OCI-LY7 (cell line): ENCODE measurements around the gene IGF1. TPM values are rescaled to one million over a fixed set of nuclear protein-coding genes. Genes with fewer than 3 reads are reported as not detected.

Experiments used
- BruUV-seq: library from RNA; stranded (reverse); fragments of 400-500 nt; replicated peaks from 2 replicates; lab custom pipeline; 2021; lab: Mats Ljungman, UMichigan
- CTCF ChIA-PET: fragments of 300-600 bp; sonication (Branson Sonifier 250); formaldehyde crosslinking; loops from one replicate; lab custom pipeline; 2022; ENCODE audit warnings: antibody characterized with exemption; ENCODE audit not compliant: unreplicated experiment; lab: Charles Lee
- POLR2A ChIA-PET: fragments of 300-600 bp; sonication (Branson Sonifier 250); formaldehyde crosslinking; loops from one replicate; lab custom pipeline; 2022; ENCODE audit warnings: antibody characterized with exemption; lab: Charles Lee
- DNase-seq: peaks from one replicate; pipeline ENCODE4 v3.0.0-alpha.2; 2015; ENCODE audit warnings: low spot score
- H2AFZ ChIP-seq: fragments of 200-600 bp; sonication (generic), shearing (Covaris generic); 2 replicates; pipeline ENCODE4 v1.6.1; 2014; ENCODE audit warnings: mild to moderate bottlenecking, antibody characterized with exemption, low read length, moderate library complexity
- H3K27ac ChIP-seq: fragments of 200-600 bp; sonication (generic); 2 replicates; pipeline ENCODE4 v1.5.1; 2014; ENCODE audit warnings: mixed run types, low read depth, mild to moderate bottlenecking, moderate library complexity, low read length, inconsistent platforms; ENCODE audit not compliant: poor library complexity, severe bottlenecking
- H3K36me3 ChIP-seq: fragments of 200-600 bp; sonication (generic); 2 replicates; pipeline ENCODE4 v1.6.1; 2014; ENCODE audit warnings: mild to moderate bottlenecking, antibody characterized with exemption, low read length, moderate library complexity, mixed read lengths; ENCODE audit not compliant: insufficient read depth
- H3K4me1 ChIP-seq: fragments of 200-600 bp; sonication (generic); 2 replicates; pipeline ENCODE4 v1.5.1; 2014; ENCODE audit warnings: mild to moderate bottlenecking, low read length; ENCODE audit not compliant: insufficient read depth, poor library complexity, severe bottlenecking
- H3K4me2 ChIP-seq: fragments of 200-600 bp; sonication (generic); 2 replicates; pipeline ENCODE4 v1.6.1; 2014; ENCODE audit warnings: mild to moderate bottlenecking, low read length
- H3K4me3 ChIP-seq: fragments of 200-600 bp; sonication (generic); 2 replicates; pipeline ENCODE4 v1.5.1; 2014; ENCODE audit warnings: mild to moderate bottlenecking, low read depth, low read length; ENCODE audit not compliant: poor library complexity, severe bottlenecking
- H3K79me2 ChIP-seq: fragments of 200-600 bp; sonication (generic); 2 replicates; pipeline ENCODE4 v1.6.1; 2016; ENCODE audit warnings: low read depth, mild to moderate bottlenecking, low read length, moderate library complexity, mixed read lengths; ENCODE audit not compliant: insufficient read depth
- H3K9me2 ChIP-seq: fragments of 200-600 bp; sonication (generic); 2 replicates; pipeline ENCODE4 v1.6.1; 2016; ENCODE audit warnings: mild to moderate bottlenecking, low read length, mixed read lengths; ENCODE audit not compliant: insufficient read depth
- H3K9me3 ChIP-seq: fragments of 200-600 bp; sonication (generic); 2 replicates; pipeline ENCODE4 v1.6.1; 2014; ENCODE audit warnings: mild to moderate bottlenecking, mixed run types, low read length, mixed read lengths
- H4K20me1 ChIP-seq: fragments of 200-600 bp; sonication (generic); 2 replicates; pipeline ENCODE4 v1.6.1; 2014; ENCODE audit warnings: mild to moderate bottlenecking, antibody characterized with exemption, low read length, moderate library complexity, mixed read lengths; ENCODE audit not compliant: insufficient read depth
- EZH2phosphoT487 ChIP-seq: fragments of 200-600 bp; sonication (generic); IDR thresholded peaks from 2 replicates; pipeline ENCODE4 v1.6.1; 2018; ENCODE audit warnings: low read depth, borderline replicate concordance, mild to moderate bottlenecking, mixed run types, antibody characterized with exemption, low read length, moderate library complexity, mixed read lengths
- intact Hi-C: fragments of 100-400 bp; cut with micrococcal nuclease; formaldehyde crosslinking; loops from one replicate; pipeline ENCODE4 v1.10.0; 2022; ENCODE audit not compliant: unreplicated experiment
- total RNA-seq, 2 experiments: library from RNA; depleted of rRNA in 1 of 2; stranded (reverse); fragments of >200 nt in 1 of 2; shearing (Covaris generic) in 1 of 2; gene quantifications; 2 replicates each; pipeline ENCODE4 v1.2.3, GENCODE V29; 2014 to 2022
- TF ChIP-seq, protein P1 (sequence below): fragments of 200-600 bp; sonication (generic); conservative IDR thresholded peaks from 2 replicates; pipeline ENCODE4 v1.5.1; 2014; ENCODE audit warnings: mild to moderate bottlenecking, antibody characterized with exemption, low read length, moderate library complexity, mixed read lengths

The IGF1 gene
- total RNA-seq, 2 experiments from 2014 or later, result not detected

DNA sequence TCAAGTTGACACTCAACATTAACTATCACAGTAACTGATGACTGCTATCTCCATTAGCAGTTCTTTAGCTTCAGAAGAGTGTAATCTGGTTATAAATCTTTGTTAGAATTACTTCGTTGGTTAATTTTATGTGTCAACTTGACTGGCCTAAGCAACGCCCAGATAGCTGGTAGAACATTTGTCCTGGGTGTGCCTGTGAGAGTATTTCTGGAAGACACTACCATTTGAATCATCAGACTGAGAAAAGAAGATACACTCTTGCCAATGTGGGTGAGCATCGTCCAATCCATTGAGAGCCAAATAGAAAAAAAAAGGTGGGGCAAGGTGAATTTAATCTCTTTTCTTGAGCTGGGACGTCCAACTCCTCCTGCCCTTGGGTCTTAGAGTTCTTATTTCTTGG is 129.0 kb downstream of the IGF1 start:
- intact Hi-C loops, result no loop called here
- H3K79me2 ChIP-seq, result no peaks in the 10 kb centered on the region
- H3K4me3 ChIP-seq, result no peak overlapping the region
- H2AFZ ChIP-seq, result no peak overlapping the region
- H3K4me2 ChIP-seq, result no peak overlapping the region
- H4K20me1 ChIP-seq, result no peaks in the 10 kb centered on the region
- no peaks in the 10 kb centered on the region for H3K36me3 ChIP-seq
- H3K27ac ChIP-seq, result no peak overlapping the region
- no peaks in the 10 kb centered on the region for H3K4me1 ChIP-seq
- no peak for TF ChIP-seq EZH2phosphoT487
- TF ChIP-seq, protein P1, sequence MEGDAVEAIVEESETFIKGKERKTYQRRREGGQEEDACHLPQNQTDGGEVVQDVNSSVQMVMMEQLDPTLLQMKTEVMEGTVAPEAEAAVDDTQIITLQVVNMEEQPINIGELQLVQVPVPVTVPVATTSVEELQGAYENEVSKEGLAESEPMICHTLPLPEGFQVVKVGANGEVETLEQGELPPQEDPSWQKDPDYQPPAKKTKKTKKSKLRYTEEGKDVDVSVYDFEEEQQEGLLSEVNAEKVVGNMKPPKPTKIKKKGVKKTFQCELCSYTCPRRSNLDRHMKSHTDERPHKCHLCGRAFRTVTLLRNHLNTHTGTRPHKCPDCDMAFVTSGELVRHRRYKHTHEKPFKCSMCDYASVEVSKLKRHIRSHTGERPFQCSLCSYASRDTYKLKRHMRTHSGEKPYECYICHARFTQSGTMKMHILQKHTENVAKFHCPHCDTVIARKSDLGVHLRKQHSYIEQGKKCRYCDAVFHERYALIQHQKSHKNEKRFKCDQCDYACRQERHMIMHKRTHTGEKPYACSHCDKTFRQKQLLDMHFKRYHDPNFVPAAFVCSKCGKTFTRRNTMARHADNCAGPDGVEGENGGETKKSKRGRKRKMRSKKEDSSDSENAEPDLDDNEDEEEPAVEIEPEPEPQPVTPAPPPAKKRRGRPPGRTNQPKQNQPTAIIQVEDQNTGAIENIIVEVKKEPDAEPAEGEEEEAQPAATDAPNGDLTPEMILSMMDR, result no peak
- DNase-seq, result no peak
- BruUV-seq, result no TSS peak
- CTCF ChIA-PET, result no interaction called here
- POLR2A ChIA-PET, result interaction anchor here (0.6 kb wide), 1 partner anchor 366 kb away, joined by 3 read pairs; no protein-coding TSS in a partner anchor
- H3K9me3 ChIP-seq, result no peaks in the 10 kb centered on the region
- no peaks in the 10 kb centered on the region for H3K9me2 ChIP-seq

DNA sequence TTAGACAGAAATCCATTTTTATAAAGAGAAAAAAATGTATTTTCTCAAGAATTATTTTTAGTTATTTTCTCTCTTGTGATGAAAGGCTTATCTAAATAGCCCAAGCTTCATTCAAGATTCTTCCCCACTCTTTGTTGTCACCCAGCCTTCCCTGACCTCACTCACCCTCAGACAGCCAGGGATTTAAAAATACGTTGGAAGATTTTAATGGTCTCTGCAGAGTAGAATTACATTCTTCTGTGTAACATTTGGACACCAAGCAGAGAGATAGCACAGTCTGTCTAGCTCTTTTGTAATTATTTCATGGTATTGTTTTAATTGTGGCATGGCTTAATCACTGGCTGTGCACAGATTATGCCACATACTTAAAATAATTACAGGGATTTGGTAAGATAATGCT is 130.3 kb downstream of the IGF1 start:
- BruUV-seq, result no TSS peak
- no peak for DNase-seq
- CTCF ChIA-PET, result no interaction called here
- no peak overlapping the region for H2AFZ ChIP-seq
- H3K27ac ChIP-seq, result no peak overlapping the region
- POLR2A ChIA-PET, result no interaction called here
- H3K36me3 ChIP-seq, result no peaks in the 10 kb centered on the region
- no peaks in the 10 kb centered on the region for H4K20me1 ChIP-seq
- no peak overlapping the region for H3K4me2 ChIP-seq
- no peak overlapping the region for H3K4me3 ChIP-seq
- no peaks in the 10 kb centered on the region for H3K9me2 ChIP-seq
- intact Hi-C loops, result no loop called here
- no peaks in the 10 kb centered on the region for H3K79me2 ChIP-seq
- no peak for TF ChIP-seq EZH2phosphoT487
- TF ChIP-seq, protein P1, result no peak
- H3K9me3 ChIP-seq, result no peaks in the 10 kb centered on the region
- H3K4me1 ChIP-seq, result no peaks in the 10 kb centered on the region

DNA sequence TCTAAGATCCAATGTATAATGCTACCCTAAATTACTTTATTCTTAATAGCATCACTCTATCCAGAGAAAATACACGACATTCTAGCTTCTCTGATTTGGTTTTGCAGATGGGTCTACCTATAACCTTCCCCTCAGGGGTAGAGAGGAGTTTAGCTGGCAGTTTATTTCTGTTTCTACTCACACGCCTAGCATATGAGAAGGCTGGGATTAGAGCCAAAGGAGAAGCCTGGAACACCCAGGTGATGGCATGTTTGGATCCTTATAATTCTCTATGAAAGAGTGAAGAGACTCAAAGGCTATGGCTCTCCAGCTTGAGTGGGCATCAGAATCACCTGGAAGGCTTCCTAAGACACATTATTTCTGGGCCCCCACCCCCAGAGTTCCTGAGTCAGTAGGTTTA is 131.3 kb downstream of the IGF1 start:
- CTCF ChIA-PET, result no interaction called here
- no TSS peak for BruUV-seq
- Histone ChIP-seq H2AFZ (no peak overlapping the region), H3K4me1 (no peaks in the 10 kb centered on the region), H3K79me2 (no peaks in the 10 kb centered on the region), H3K36me3 (no peaks in the 10 kb centered on the region), H3K9me2 (no peaks in the 10 kb centered on the region), H3K9me3 (no peaks in the 10 kb centered on the region), H3K27ac (no peak overlapping the region), H3K4me2 (no peak overlapping the region), H3K4me3 (no peak overlapping the region), H4K20me1 (no peaks in the 10 kb centered on the region)
- no peak for DNase-seq
- intact Hi-C loops, result no loop called here
- TF ChIP-seq, protein P1, result no peak
- no peak for TF ChIP-seq EZH2phosphoT487
- POLR2A ChIA-PET, result no interaction called here
